Mucosa of rectum (tissue), 2 donors: ENCODE measurements around the gene ZNF771.
A peak's percentile ranks its signal among the peaks of the same experiment; 100 is the strongest.
"Not testable (repeated sequence)": the region's sequence is repeated elsewhere in the genome, so short reads cannot be mapped to it uniquely, and the experiment has no call there.

ENCODE experiments used
- H3K27ac ChIP-seq, 2 donors: one replicate each; pipeline ENCODE4 v1.7.0; 2013; ENCODE audit warnings: inconsistent platforms in 2 of 2, low read depth in 2 of 2, low read length in 2 of 2
- H3K27me3 ChIP-seq, 2 donors: one replicate each; pipeline ENCODE4 v1.7.0; 2013; ENCODE audit warnings: low read length in 2 of 2; ENCODE audit not compliant: control insufficient read depth in 2 of 2, insufficient read depth in 2 of 2
- H3K36me3 ChIP-seq, 2 donors: one replicate each; pipeline ENCODE4 v1.7.0; 2013; ENCODE audit warnings: low read length in 2 of 2; ENCODE audit not compliant: control insufficient read depth in 2 of 2, insufficient read depth in 2 of 2
- H3K4me1 ChIP-seq, 2 donors: one replicate each; pipeline ENCODE4 v1.7.0; 2013; ENCODE audit warnings: low read length in 2 of 2, mild to moderate bottlenecking in 1 of 2; ENCODE audit not compliant: control insufficient read depth in 2 of 2, insufficient read depth in 2 of 2
- H3K4me3 ChIP-seq, 2 donors: one replicate each; pipeline ENCODE4 v1.7.0; 2013; ENCODE audit warnings: low read length in 2 of 2
- H3K9ac ChIP-seq, 2 donors: one replicate each; pipeline ENCODE4 v1.7.0; 2013; ENCODE audit warnings: low read length in 2 of 2, low read depth in 1 of 2, mild to moderate bottlenecking in 1 of 2
- H3K9me3 ChIP-seq, 2 donors: one replicate each; pipeline ENCODE4 v1.7.0; 2013; ENCODE audit warnings: low read length in 2 of 2; ENCODE audit not compliant: control insufficient read depth in 2 of 2
- donor health status: healthy.
- donor health status: Normal muscosa, but diverticular disease.

Gene ZNF771

GRCh38 chr16:30382111-30382881 lies 25.1 kb upstream of the ZNF771 start, which contains the start of gene SEPTIN1:
TSS of gene SEPTIN1 (minus strand) at chr16:30382561. CDS start at chr16:30382542, 19 bp downstream.
- peaks cover 12% of the 10 kb centered on the region in 2 donors for H3K4me1 ChIP-seq
- H3K27ac ChIP-seq, result peak within 1 kb of the TSS in 1 of 2 donors; percentile 18
- H3K36me3 ChIP-seq, result no peaks in the 10 kb centered on the region
- peak within 1 kb of the TSS; percentile 14 to 68 for H3K4me3 ChIP-seq
- H3K27me3 ChIP-seq, result no peaks in the 10 kb centered on the region
- H3K9me3 ChIP-seq, result no peaks in the 10 kb centered on the region
- peak within 1 kb of the TSS in 1 of 2 donors; percentile 35 for H3K9ac ChIP-seq

- no peaks in the 10 kb centered on the region for H3K36me3 ChIP-seq
- H3K4me3 ChIP-seq, result no peak overlapping the region
- H3K4me1 ChIP-seq, result peaks cover 7 to 8% of the 10 kb centered on the region in 2 donors
- H3K27me3 ChIP-seq, result no peaks in the 10 kb centered on the region
- no peak overlapping the region for H3K27ac ChIP-seq
- no peak overlapping the region for H3K9ac ChIP-seq
- H3K9me3 ChIP-seq, result no peaks in the 10 kb centered on the region
These were observed 23.9 kb upstream of the ZNF771 start for GRCh38 chr16:30383521-30383920.

GRCh38 chr16:30394592-30395154 lies 12.7 kb upstream of the ZNF771 start:
- Histone ChIP-seq H3K4me3 (peak overlapping the region; percentile 71 to 75), H3K27ac (peak overlapping the region; percentile 29 to 68), H3K9ac (peak overlapping the region; percentile 52 to 73)

GRCh38 chr16:30395155-30395991 lies 12.0 kb upstream of the ZNF771 start, which contains the start of gene ZNF48:
TSS of gene ZNF48 (plus strand) at chr16:30395420. CDS start at chr16:30395795, 375 bp downstream.
- peak within 1 kb of the TSS; percentile 71 to 75 for H3K4me3 ChIP-seq
- H3K27me3 ChIP-seq, result no peaks in the 10 kb centered on the region
- H3K36me3 ChIP-seq, result peaks cover 0 to 11% of the 10 kb centered on the region in 2 donors
- H3K9ac ChIP-seq, result peak within 1 kb of the TSS; percentile 72 to 73
- H3K4me1 ChIP-seq, result peaks cover 14 to 17% of the 10 kb centered on the region in 2 donors
- H3K9me3 ChIP-seq, result no peaks in the 10 kb centered on the region
- H3K27ac ChIP-seq, result peak within 1 kb of the TSS; percentile 51 to 68

More at GRCh38 chr16:30394592-30395154, 12.7 kb upstream of the ZNF771 start:
- Histone ChIP-seq H3K4me1 (peaks cover 8 to 13% of the 10 kb centered on the region in 2 donors), H3K9me3 (no peaks in the 10 kb centered on the region), H3K36me3 (peaks cover 0 to 11% of the 10 kb centered on the region in 2 donors), H3K27me3 (no peaks in the 10 kb centered on the region)

GRCh38 chr16:30395992-30396585 lies 11.3 kb upstream of the ZNF771 start:
- peak overlapping the region; percentile 72 to 73 for H3K9ac ChIP-seq
- H3K9me3 ChIP-seq, result no peaks in the 10 kb centered on the region
- H3K36me3 ChIP-seq, result peaks cover 0 to 11% of the 10 kb centered on the region in 2 donors
- peak overlapping the region; percentile 71 to 75 for H3K4me3 ChIP-seq
- H3K27me3 ChIP-seq, result no peaks in the 10 kb centered on the region
- peaks cover 14 to 17% of the 10 kb centered on the region in 2 donors for H3K4me1 ChIP-seq
- H3K27ac ChIP-seq, result peak overlapping the region; percentile 51 to 68

GRCh38 chr16:30396627-30397026 lies 10.8 kb upstream of the ZNF771 start:
- Histone ChIP-seq H3K4me3 (peak overlapping the region in 1 of 2 donors; percentile 75), H3K4me1 (peaks cover 14 to 21% of the 10 kb centered on the region in 2 donors), H3K36me3 (peaks cover 0 to 11% of the 10 kb centered on the region in 2 donors)
- not testable (repeated sequence) for H3K27me3 ChIP-seq, H3K27ac ChIP-seq, H3K9ac ChIP-seq, H3K9me3 ChIP-seq

- no peak overlapping the region for H3K4me3 ChIP-seq
- no peak overlapping the region for H3K27ac ChIP-seq
- peaks cover 14 to 21% of the 10 kb centered on the region in 2 donors for H3K4me1 ChIP-seq
- H3K9ac ChIP-seq, result no peak overlapping the region
- peaks cover 0 to 11% of the 10 kb centered on the region in 2 donors for H3K36me3 ChIP-seq
- no peaks in the 10 kb centered on the region for H3K9me3 ChIP-seq
- no peaks in the 10 kb centered on the region for H3K27me3 ChIP-seq
These were observed 10.3 kb upstream of the ZNF771 start for GRCh38 chr16:30397056-30397455.

- Histone ChIP-seq H3K9me3 (no peaks in the 10 kb centered on the region), H3K27ac (no peak overlapping the region), H3K36me3 (peaks cover 0 to 11% of the 10 kb centered on the region in 2 donors), H3K4me3 (no peak overlapping the region), H3K9ac (no peak overlapping the region), H3K27me3 (no peaks in the 10 kb centered on the region), H3K4me1 (peaks cover 14 to 21% of the 10 kb centered on the region in 2 donors)
These were observed 9.4 kb upstream of the ZNF771 start for GRCh38 chr16:30397776-30398660.
